Endothelial cell of umbilical vein (primary cell): ENCODE data around the gene ABTB2. TPM values are rescaled to one million over a fixed set of nuclear protein-coding genes. Genes with fewer than 3 reads are reported as not detected.
A peak's percentile ranks its signal among the peaks of the same experiment; 100 is the strongest.

Experiments used
- BruUV-seq: library from RNA; stranded (reverse); fragments of 400-500 nt; replicated peaks from 2 replicates; lab custom pipeline; 2021; lab: Mats Ljungman, UMichigan
- CTCF ChIA-PET: fragments of 300-600, 350-600 bp; sonication (Branson Sonifier 250); formaldehyde crosslinking; loops from one replicate; lab custom pipeline; 2021; ENCODE audit warnings: antibody characterized with exemption, inconsistent platforms; lab: Charles Lee
- POLR2A ChIA-PET: fragments of 300-600, 350-600 bp; sonication (Branson Sonifier 250); formaldehyde crosslinking; loops from one replicate; lab custom pipeline; 2021; ENCODE audit warnings: antibody characterized with exemption, inconsistent platforms; lab: Charles Lee
- DNase-seq: peaks from one replicate; pipeline ENCODE4 v3.0.0-alpha.2; 2011; ENCODE audit warnings: low read depth, low spot score
- FAIRE-seq: peaks from 2 replicates; lab custom pipeline; 2011; peaks lifted over from hg19 to GRCh38; lab: Jason Lieb, UNC
- H2AFZ ChIP-seq: 2 replicates; pipeline ENCODE4 v1.6.0; 2012; ENCODE audit warnings: low read depth, low read length, control low read depth, inconsistent platforms
- H3K27ac ChIP-seq: 2 replicates; pipeline ENCODE4 v1.5.1; 2011; ENCODE audit warnings: low read depth, mild to moderate bottlenecking, control low read depth, low read length, moderate library complexity; ENCODE audit not compliant: insufficient read depth
- H3K27me3 ChIP-seq, 2 experiments: 2 replicates each; pipeline versions ENCODE4 v1.6.0 to v1.6.1; 2011; ENCODE audit warnings: low read length in 2 of 2, mixed read lengths in 1 of 2; ENCODE audit not compliant: control insufficient read depth in 2 of 2, insufficient read depth in 2 of 2
- H3K36me3 ChIP-seq, 2 experiments: 2 replicates in 1 of 2; 3 replicates in 1 of 2; pipeline ENCODE4 v1.5.1; 2011; ENCODE audit warnings: low read length in 2 of 2, mild to moderate bottlenecking in 1 of 2, moderate library complexity in 1 of 2; ENCODE audit not compliant: control insufficient read depth in 2 of 2, insufficient read depth in 2 of 2; ENCODE audit errors: extremely low read depth in 1 of 2
- H3K4me1 ChIP-seq: 3 replicates; pipeline ENCODE4 v1.5.1; 2011; ENCODE audit warnings: mild to moderate bottlenecking, low read length; ENCODE audit not compliant: control insufficient read depth, insufficient read depth; ENCODE audit errors: extremely low read depth
- H3K4me2 ChIP-seq: 2 replicates; pipeline ENCODE4 v1.6.1; 2011; ENCODE audit warnings: low read length, control low read depth, mixed read lengths; ENCODE audit not compliant: insufficient read depth
- H3K4me3 ChIP-seq, 3 experiments: fragments of 200-600 bp in 1 of 3; sonication (generic), shearing (Covaris generic) in 1 of 3; replicated peaks in 1 of 3; 2 replicates each; pipeline ENCODE4 v1.5.1; 2011 to 2016; ENCODE audit warnings: control low read depth in 3 of 3, low read length in 3 of 3, mild to moderate bottlenecking in 2 of 3, inconsistent platforms in 1 of 3, low read depth in 1 of 3, moderate library complexity in 1 of 3; ENCODE audit not compliant: insufficient read depth in 1 of 3
- H3K79me2 ChIP-seq: 2 replicates; pipeline ENCODE4 v1.6.0; 2012; ENCODE audit warnings: low read length, inconsistent platforms; ENCODE audit not compliant: control insufficient read depth, insufficient read depth
- H3K9ac ChIP-seq: replicated peaks from 2 replicates; pipeline ENCODE3; 2011; ENCODE audit warnings: low read length, control low read depth; ENCODE audit not compliant: insufficient read depth; ENCODE audit errors: extremely low read depth
- H3K9me1 ChIP-seq: replicated peaks from 3 replicates; pipeline ENCODE4 v1.6.0; 2011; ENCODE audit warnings: mild to moderate bottlenecking, low read length; ENCODE audit not compliant: control insufficient read depth, insufficient read depth; ENCODE audit errors: extremely low read depth
- H3K9me3 ChIP-seq: replicated peaks from 2 replicates; pipeline ENCODE4 v1.5.1; 2012; ENCODE audit warnings: low read length, inconsistent platforms; ENCODE audit not compliant: control insufficient read depth, insufficient read depth
- H4K20me1 ChIP-seq: replicated peaks from 2 replicates; pipeline ENCODE3; 2011; ENCODE audit warnings: mild to moderate bottlenecking, low read length; ENCODE audit not compliant: control insufficient read depth, insufficient read depth; ENCODE audit errors: extremely low read depth
- CTCF ChIP-seq, 2 donors: IDR thresholded peaks; 1 replicate in 1 of 2; 2 replicates in 1 of 2; pipeline ENCODE4 v1.5.1; 2011; ENCODE audit warnings: low read length in 2 of 2, mild to moderate bottlenecking in 2 of 2, moderate library complexity in 2 of 2, control low read depth in 1 of 2, inconsistent platforms in 1 of 2, low read depth in 1 of 2; ENCODE audit not compliant: insufficient read depth in 1 of 2; ENCODE audit errors: extremely low read depth in 1 of 2
- EZH2 ChIP-seq: IDR thresholded peaks from 2 replicates; pipeline ENCODE4 v1.6.1; 2012; ENCODE audit warnings: borderline replicate concordance, low read depth, mild to moderate bottlenecking, moderate library complexity, low read length, inconsistent platforms; ENCODE audit not compliant: severe bottlenecking
- FOS ChIP-seq: IDR thresholded peaks from 2 replicates; pipeline ENCODE4 v1.6.1; 2011; ENCODE audit warnings: mild to moderate bottlenecking, low read length, moderate library complexity, borderline replicate concordance; ENCODE audit not compliant: insufficient read depth
- GATA2 ChIP-seq: IDR thresholded peaks from 2 replicates; pipeline ENCODE4 v1.7.0; 2011; ENCODE audit warnings: low read depth, mild to moderate bottlenecking, moderate library complexity, mixed read lengths, low read length; ENCODE audit not compliant: insufficient read length, insufficient read depth
- JUN ChIP-seq: IDR thresholded peaks from 2 replicates; pipeline ENCODE4 v1.6.1; 2011; ENCODE audit warnings: borderline replicate concordance, low read depth; ENCODE audit not compliant: insufficient read length, insufficient read depth
- MAX ChIP-seq: IDR thresholded peaks from 2 replicates; pipeline ENCODE4 v1.6.1; 2011; ENCODE audit not compliant: insufficient read depth, insufficient read length
- MYC ChIP-seq: IDR thresholded peaks from one replicate; pipeline ENCODE4 v1.6.1; 2011; ENCODE audit warnings: mild to moderate bottlenecking, low read depth, low read length
- POLR2A ChIP-seq: IDR thresholded peaks from 2 replicates; pipeline ENCODE4 v1.6.1; 2012; ENCODE audit warnings: low read depth, mild to moderate bottlenecking, control low read depth, low read length
- POLR2AphosphoS5 ChIP-seq: IDR thresholded peaks from 2 replicates; pipeline ENCODE4 v1.6.1; 2012; ENCODE audit warnings: low read depth, mild to moderate bottlenecking, control low read depth, low read length, moderate library complexity; ENCODE audit not compliant: insufficient read depth
- dilution Hi-C: fragments of 300-500 bp; cut with MboI; formaldehyde crosslinking; loops from one replicate; pipeline ENCODE4 v1.15.0; 2019; ENCODE audit warnings: low sequenced_read_pairs; ENCODE audit not compliant: extremely low pct_ligation_motif_present
- intact Hi-C: fragments of 100-400 bp; cut with micrococcal nuclease; formaldehyde crosslinking; loops from one replicate; pipeline ENCODE4 v1.10.0; 2022
- polyA plus RNA-seq, 4 experiments: library from polyadenylated mRNA; depleted of rRNA in 3 of 4; stranded (reverse) in 3 of 4; unstranded in 1 of 4; fragments of >200 nt; gene quantifications; 2 replicates each; pipeline versions ENCODE4 v1.2.1 to v1.2.3, GENCODE V29; 2011 to 2012; ENCODE audit warnings: missing spikeins in 1 of 4
- total RNA-seq: library from RNA; stranded (reverse); gene quantifications from 2 replicates; pipeline ENCODE4 v1.2.3, GENCODE V29; 2021

Gene ABTB2
- total and polyA plus RNA-seq, 2 donors (not counting 3 experiments of a cell fraction or from before 2014, with no cell fraction given) = 0.11 to 0.14 TPM

DNA sequence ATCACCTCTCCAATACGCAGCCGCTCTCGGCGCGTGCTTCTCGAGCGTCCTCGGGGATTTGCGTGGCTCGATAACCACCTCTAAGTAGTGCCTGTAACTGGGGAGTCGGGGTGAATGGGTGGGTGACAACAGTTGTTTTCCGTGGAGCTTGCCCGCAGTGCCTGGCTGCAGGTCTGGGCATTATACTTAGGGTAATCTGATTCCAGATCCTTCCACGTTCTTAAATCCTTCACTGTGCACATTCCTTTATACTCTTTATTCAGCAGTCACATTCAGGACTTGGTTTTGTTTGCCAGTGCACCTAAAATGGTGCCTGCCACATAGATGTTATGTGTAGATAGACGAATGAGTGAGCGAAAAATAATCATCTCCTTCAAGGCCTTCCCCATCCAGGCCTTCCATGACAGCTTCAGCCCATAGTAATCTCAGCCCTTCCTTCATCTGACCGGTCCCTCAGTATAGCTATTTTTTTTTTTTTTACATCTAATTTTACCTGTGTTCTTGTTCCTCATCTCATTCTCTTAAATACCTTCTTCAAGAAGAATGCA is 251.8 kb downstream of the ABTB2 start:
- Histone ChIP-seq H3K4me2 (peak overlapping the region; percentile 88), H3K79me2 (peaks cover 32% of the 10 kb centered on the region), H3K9me3 (no peaks in the 10 kb centered on the region), H2AFZ (peak overlapping the region; percentile 4), H3K36me3 (peaks cover 2 to 4% of the 10 kb centered on the region in 2 experiments), H3K9me1 (no peaks in the 10 kb centered on the region), H3K27me3 (no peaks in the 10 kb centered on the region), H3K4me3 (peak overlapping the region; percentile 27 to 79 (median 71)), H4K20me1 (no peaks in the 10 kb centered on the region), H3K27ac (peak overlapping the region; percentile 35), H3K4me1 (peaks cover 19% of the 10 kb centered on the region), H3K9ac (peak overlapping the region; percentile 85)
- no peak for DNase-seq
- TF ChIP-seq EZH2 = no peak
- TF ChIP-seq POLR2AphosphoS5 = no peak
- no peak for TF ChIP-seq MAX
- no peak for TF ChIP-seq GATA2
- TF ChIP-seq CTCF (IDR thresholded peaks at IDR 0.05; ENCODE audit: extremely low read depth in 1 of 2, insufficient read depth in 1 of 2, low read depth in 1 of 2, low read length in 2 of 2) = no peak
- no peak for TF ChIP-seq POLR2A
- TF ChIP-seq JUN = no peak
- no peak for TF ChIP-seq FOS
- no peak for TF ChIP-seq MYC
- no peak for FAIRE-seq
- dilution Hi-C loops (no loop called here), intact Hi-C loops (loop anchor here (1.0 to 2.0 kb wide), 3 partner anchors 55 to 253 kb away; partner anchors contain the start of genes ABTB2 and CAPRIN1)
- ChIA-PET CTCF (interaction anchor here (1.5 to 2.0 kb wide), 2 partner anchors 108 to 109 kb away, joined by 3 to 11 read pairs; no protein-coding TSS in a partner anchor), POLR2A (interaction anchor here (0.5 to 1.0 kb wide), 2 partner anchors 28 to 38 kb away, joined by 3 to 4 read pairs; no protein-coding TSS in a partner anchor)
- no TSS peak for BruUV-seq
